GM20000 (cell line): ENCODE data around the gene RALB.

Experiments used
- DNase-seq: peaks from one replicate; pipeline ENCODE4 v3.0.0; 2012; ENCODE audit warnings: low spot score
- CTCF ChIP-seq: IDR thresholded peaks from 2 replicates; pipeline ENCODE4 v1.5.1; 2012; ENCODE audit warnings: mild to moderate bottlenecking, control low read depth; ENCODE audit errors: extremely low read depth, missing control alignments

Gene RALB

GRCh38 chr2:120252225-120253020, at the start of gene RALB:
RALB (plus strand) TSS chr2:120252852; CDS start chr2:120278665, 25,813 bp downstream.
- no peak for TF ChIP-seq CTCF
- DNase-seq: peak; percentile 99

- DNase-seq: no peak
- TF ChIP-seq CTCF: no peak
These were observed 49.2 kb upstream of the RALB start for GRCh38 chr2:120203251-120204021.

GRCh38 chr2:120204022-120204405, 48.6 kb upstream of the RALB start:
- no peak for DNase-seq
- TF ChIP-seq CTCF: no peak

GRCh38 chr2:120204417-120204816, 48.2 kb upstream of the RALB start:
- TF ChIP-seq CTCF: no peak

GRCh38 chr2:120204945-120205670, 47.5 kb upstream of the RALB start:
- no peak for TF ChIP-seq CTCF
- DNase-seq: no peak

More at GRCh38 chr2:120204417-120204816, 48.2 kb upstream of the RALB start:
- DNase-seq: no peak

- DNase-seq: no peak
- peak; percentile 52 for TF ChIP-seq CTCF
These were observed 46.5 kb upstream of the RALB start for GRCh38 chr2:120206022-120206581.
